Duodenal mucosa (tissue), 2 donors: ENCODE measurements around the gene CD53.

Experiments
- H3K27ac ChIP-seq: one replicate; pipeline ENCODE4 v1.7.0; 2013; ENCODE audit warnings: low read depth, low read length
- H3K27me3 ChIP-seq, 2 donors: one replicate each; pipeline ENCODE4 v1.7.0; 2013; ENCODE audit warnings: low read length in 2 of 2, control low read depth in 1 of 2; ENCODE audit not compliant: insufficient read depth in 2 of 2, control insufficient read depth in 1 of 2
- H3K36me3 ChIP-seq, 2 donors: one replicate each; pipeline ENCODE4 v1.7.0; 2013; ENCODE audit warnings: low read length in 2 of 2, control low read depth in 1 of 2; ENCODE audit not compliant: insufficient read depth in 2 of 2, control insufficient read depth in 1 of 2
- H3K4me1 ChIP-seq, 2 donors: one replicate each; pipeline ENCODE4 v1.7.0; 2013; ENCODE audit warnings: low read length in 2 of 2, control low read depth in 1 of 2; ENCODE audit not compliant: insufficient read depth in 2 of 2, control insufficient read depth in 1 of 2
- H3K4me3 ChIP-seq, 2 donors: one replicate each; pipeline ENCODE4 v1.7.0; 2013; ENCODE audit warnings: low read length in 2 of 2, low read depth in 1 of 2
- H3K9ac ChIP-seq, 2 donors: one replicate each; pipeline ENCODE4 v1.7.0; 2013; ENCODE audit warnings: low read length in 2 of 2, low read depth in 1 of 2
- H3K9me3 ChIP-seq, 2 donors: one replicate each; pipeline ENCODE4 v1.7.0; 2013; ENCODE audit warnings: low read length in 2 of 2, control low read depth in 1 of 2; ENCODE audit not compliant: control insufficient read depth in 1 of 2

The CD53 gene

GRCh38 chr1:110903853-110904500 is 31.0 kb downstream of the CD53 start:
- H3K9ac ChIP-seq = no peak overlapping the region
- no peak overlapping the region for H3K27ac ChIP-seq
- H3K36me3 ChIP-seq = peaks cover 0 to 3% of the 10 kb centered on the region in 2 donors
- H3K9me3 ChIP-seq = no peaks in the 10 kb centered on the region
- H3K27me3 ChIP-seq = no peaks in the 10 kb centered on the region
- no peaks in the 10 kb centered on the region for H3K4me1 ChIP-seq
- no peak overlapping the region for H3K4me3 ChIP-seq

- no peak overlapping the region for H3K27ac ChIP-seq
Observed at GRCh38 chr1:110912784-110913183, 39.8 kb downstream of the CD53 start.

GRCh38 chr1:110914676-110915075 is 41.7 kb downstream of the CD53 start:
- H3K4me1 ChIP-seq = no peaks in the 10 kb centered on the region
- no peaks in the 10 kb centered on the region for H3K27me3 ChIP-seq
- peaks cover 0 to 6% of the 10 kb centered on the region in 2 donors for H3K9me3 ChIP-seq
- H3K9ac ChIP-seq = no peak overlapping the region
- no peak overlapping the region for H3K4me3 ChIP-seq
- H3K36me3 ChIP-seq = no peaks in the 10 kb centered on the region
- H3K27ac ChIP-seq = no peak overlapping the region

More at GRCh38 chr1:110912784-110913183, 39.8 kb downstream of the CD53 start:
- no peaks in the 10 kb centered on the region for H3K4me1 ChIP-seq
- no peaks in the 10 kb centered on the region for H3K36me3 ChIP-seq
- peaks cover 0 to 6% of the 10 kb centered on the region in 2 donors for H3K9me3 ChIP-seq
- no peak overlapping the region for H3K4me3 ChIP-seq
- no peaks in the 10 kb centered on the region for H3K27me3 ChIP-seq
- H3K9ac ChIP-seq = no peak overlapping the region

GRCh38 chr1:110915804-110916203 is 42.9 kb downstream of the CD53 start:
- H3K27me3 ChIP-seq = no peaks in the 10 kb centered on the region
- H3K36me3 ChIP-seq = no peaks in the 10 kb centered on the region
- H3K9ac ChIP-seq = no peak overlapping the region
- peaks cover 0 to 6% of the 10 kb centered on the region in 2 donors for H3K9me3 ChIP-seq
- no peak overlapping the region for H3K27ac ChIP-seq
- no peak overlapping the region for H3K4me3 ChIP-seq
- H3K4me1 ChIP-seq = no peaks in the 10 kb centered on the region

DNA sequence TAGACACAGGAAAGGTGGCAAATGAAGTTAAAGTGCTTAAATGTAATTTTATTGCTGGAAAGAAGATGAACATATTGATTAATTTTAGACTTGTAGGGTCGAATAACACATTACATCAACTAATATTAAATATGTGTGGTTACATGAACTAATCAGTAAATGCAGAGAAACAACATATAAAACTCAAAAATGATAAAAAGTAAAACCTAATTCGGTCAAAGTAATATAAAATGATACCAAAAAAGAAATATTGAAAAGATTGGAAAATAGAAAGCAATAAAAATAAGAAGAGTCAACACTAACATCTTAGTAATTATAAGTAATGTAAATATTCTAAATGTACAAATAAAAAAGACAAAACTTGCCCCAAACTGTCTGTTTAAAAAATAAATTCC is 43.3 kb downstream of the CD53 start:
- H3K36me3 ChIP-seq = no peaks in the 10 kb centered on the region
- H3K4me3 ChIP-seq = no peak overlapping the region
- no peak overlapping the region for H3K27ac ChIP-seq
- H3K27me3 ChIP-seq = no peaks in the 10 kb centered on the region
- no peaks in the 10 kb centered on the region for H3K4me1 ChIP-seq
- no peak overlapping the region for H3K9ac ChIP-seq
- peaks cover 0 to 6% of the 10 kb centered on the region in 2 donors for H3K9me3 ChIP-seq

DNA sequence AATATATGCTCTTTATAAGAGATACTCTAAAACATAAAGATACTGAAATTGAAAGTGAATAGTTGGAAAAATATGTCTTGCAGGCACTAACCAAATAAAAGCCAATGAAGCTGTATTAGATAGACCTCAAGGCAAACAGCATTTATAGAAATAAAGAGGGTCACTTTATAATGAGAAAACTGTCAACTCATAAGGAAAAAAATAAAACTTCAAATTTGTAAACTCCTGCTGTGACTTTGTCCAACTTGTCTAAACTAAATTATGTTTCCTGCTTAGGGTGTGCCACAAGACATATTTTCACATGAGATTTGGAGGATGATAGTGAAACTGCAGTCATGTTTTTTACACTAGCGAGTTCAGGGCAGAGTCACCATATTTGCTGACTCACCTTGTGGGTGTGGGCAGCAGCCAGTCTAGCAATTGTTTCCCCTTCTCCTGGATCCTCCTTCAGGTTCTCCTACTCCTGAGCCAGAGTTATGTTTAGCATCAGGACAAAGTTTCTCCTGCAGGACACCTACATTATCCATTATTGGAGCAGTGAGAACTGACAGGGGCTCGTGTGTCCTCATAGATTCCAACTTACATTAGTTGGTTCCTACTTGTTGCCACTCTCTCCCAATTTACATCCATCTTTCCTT is 43.8 kb downstream of the CD53 start:
- Histone ChIP-seq H3K27me3 (no peaks in the 10 kb centered on the region), H3K36me3 (no peaks in the 10 kb centered on the region), H3K27ac (no peak overlapping the region), H3K9ac (no peak overlapping the region), H3K4me3 (no peak overlapping the region), H3K4me1 (no peaks in the 10 kb centered on the region), H3K9me3 (peaks cover 0 to 6% of the 10 kb centered on the region in 2 donors)

DNA sequence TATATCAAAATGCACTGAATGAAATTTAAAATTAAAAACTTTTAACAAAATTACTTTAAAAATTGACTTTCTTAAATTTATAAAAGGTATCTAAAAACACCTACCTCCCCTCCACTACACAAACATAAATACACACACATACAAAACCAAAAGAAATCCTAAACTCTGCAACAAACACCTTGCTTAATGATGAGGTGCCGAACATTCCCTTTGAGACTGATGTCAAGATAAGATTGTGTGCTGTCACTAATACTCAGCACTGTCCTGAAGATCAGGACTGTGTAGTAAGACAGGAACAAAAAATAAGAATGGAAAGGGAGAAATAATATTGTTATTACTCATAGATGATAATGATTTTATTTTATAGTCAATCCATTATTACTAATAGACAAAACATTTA is 45.1 kb downstream of the CD53 start:
- Histone ChIP-seq H3K36me3 (no peaks in the 10 kb centered on the region), H3K4me1 (no peaks in the 10 kb centered on the region), H3K27me3 (no peaks in the 10 kb centered on the region), H3K4me3 (no peak overlapping the region), H3K9ac (no peak overlapping the region), H3K27ac (no peak overlapping the region), H3K9me3 (peaks cover 0 to 5% of the 10 kb centered on the region in 2 donors)

GRCh38 chr1:110921953-110922352 is 49.0 kb downstream of the CD53 start:
- Histone ChIP-seq H3K27ac (no peak overlapping the region), H3K4me3 (no peak overlapping the region), H3K9me3 (peaks cover 0 to 3% of the 10 kb centered on the region in 2 donors), H3K4me1 (no peaks in the 10 kb centered on the region), H3K36me3 (no peaks in the 10 kb centered on the region), H3K27me3 (no peaks in the 10 kb centered on the region), H3K9ac (no peak overlapping the region)

DNA sequence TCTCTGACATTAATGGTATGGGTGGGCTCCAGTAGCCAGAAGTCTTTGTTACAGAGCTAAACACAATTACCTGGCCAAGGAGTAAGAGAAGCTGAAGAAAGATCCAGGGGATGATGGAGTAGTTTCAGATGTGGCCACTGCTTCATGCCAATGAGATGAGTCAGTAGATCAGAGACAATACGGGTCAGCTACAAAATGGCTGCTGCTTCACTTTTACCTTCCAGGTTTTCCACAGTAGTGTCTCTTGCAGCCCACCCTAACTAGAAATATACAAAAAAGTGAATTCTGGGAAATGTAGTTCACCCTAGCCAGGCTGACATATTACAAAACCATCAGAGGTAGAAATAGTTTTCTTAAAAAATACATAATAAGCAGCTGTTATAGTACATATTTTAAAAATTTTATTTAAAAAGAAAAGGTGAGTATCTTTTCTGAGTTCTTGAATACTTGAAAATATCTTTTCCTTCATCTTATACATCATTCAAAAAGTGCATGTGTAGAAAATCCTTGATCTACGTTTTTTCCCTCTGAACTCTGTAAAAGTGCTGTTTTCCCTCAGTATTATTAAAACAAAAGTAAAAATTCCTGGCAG is 54.6 kb downstream of the CD53 start:
- H3K4me3 ChIP-seq = no peak overlapping the region

DNA sequence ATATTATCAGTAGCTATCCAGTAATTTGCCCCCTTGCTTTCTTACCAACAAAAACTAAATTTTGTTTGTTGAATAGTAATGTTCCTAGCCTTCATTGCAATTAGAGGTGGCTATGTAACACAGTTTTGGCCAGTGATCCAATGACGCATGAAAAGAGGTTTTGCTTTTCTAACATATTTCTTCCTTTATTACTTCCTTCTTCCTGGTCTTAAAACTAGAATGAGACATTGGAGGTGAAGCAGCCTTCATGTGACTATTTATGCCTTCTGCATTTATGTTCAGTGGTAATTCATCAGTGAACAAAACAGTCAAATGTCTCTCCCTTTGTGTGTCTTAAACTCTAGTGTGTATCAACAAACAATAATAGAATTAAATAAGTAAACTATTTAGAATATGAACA is 55.2 kb downstream of the CD53 start:
- no peaks in the 10 kb centered on the region for H3K36me3 ChIP-seq
- no peaks in the 10 kb centered on the region for H3K4me1 ChIP-seq
- no peaks in the 10 kb centered on the region for H3K27me3 ChIP-seq
- peaks cover 0 to 4% of the 10 kb centered on the region in 2 donors for H3K9me3 ChIP-seq
- H3K4me3 ChIP-seq = no peak overlapping the region
- no peak overlapping the region for H3K9ac ChIP-seq
- H3K27ac ChIP-seq = no peak overlapping the region

More for the DNA sequence above, 54.6 kb downstream of the CD53 start:
- Histone ChIP-seq H3K4me1 (no peaks in the 10 kb centered on the region), H3K9me3 (peaks cover 2 to 4% of the 10 kb centered on the region in 2 donors), H3K9ac (no peak overlapping the region), H3K27ac (no peak overlapping the region), H3K27me3 (no peaks in the 10 kb centered on the region), H3K36me3 (no peaks in the 10 kb centered on the region)
